NCI-H524 (cell line): Measurements from ENCODE around the gene MFSD6.
"Not testable (repeated sequence)": the region's sequence is repeated elsewhere in the genome, so short reads cannot be mapped to it uniquely, and the experiment has no call there.

Experiments used
- DNase-seq, 2 experiments: peaks; one replicate each; lab custom pipeline; 2025; lab: John Stamatoyannopoulos, UW

The MFSD6 gene

GRCh38 chr2:190501702-190502407 lies 93.7 kb downstream of the MFSD6 start:
- no peak for DNase-seq

DNA sequence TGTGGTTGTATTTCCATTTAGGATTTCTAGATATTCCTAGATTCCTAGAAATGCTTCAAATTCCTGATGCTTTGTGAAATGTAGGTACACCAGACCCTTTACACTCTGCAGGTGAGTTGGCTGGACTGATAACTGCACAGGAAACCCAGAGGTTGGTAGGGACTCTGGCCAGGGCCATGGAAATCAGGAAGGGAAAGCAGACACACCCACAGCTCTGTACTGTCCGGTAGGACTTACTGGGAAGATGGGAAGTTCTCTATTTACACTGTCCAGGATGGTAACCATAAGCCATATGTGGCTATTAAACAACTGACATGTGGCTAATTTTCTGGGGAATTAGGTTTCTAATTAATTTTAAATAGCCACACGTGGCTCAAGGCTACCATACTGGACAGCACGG lies 94.9 kb downstream of the MFSD6 start:
- no peak for DNase-seq

GRCh38 chr2:190504912-190505311 lies 96.8 kb downstream of the MFSD6 start:
- no peak for DNase-seq

DNA sequence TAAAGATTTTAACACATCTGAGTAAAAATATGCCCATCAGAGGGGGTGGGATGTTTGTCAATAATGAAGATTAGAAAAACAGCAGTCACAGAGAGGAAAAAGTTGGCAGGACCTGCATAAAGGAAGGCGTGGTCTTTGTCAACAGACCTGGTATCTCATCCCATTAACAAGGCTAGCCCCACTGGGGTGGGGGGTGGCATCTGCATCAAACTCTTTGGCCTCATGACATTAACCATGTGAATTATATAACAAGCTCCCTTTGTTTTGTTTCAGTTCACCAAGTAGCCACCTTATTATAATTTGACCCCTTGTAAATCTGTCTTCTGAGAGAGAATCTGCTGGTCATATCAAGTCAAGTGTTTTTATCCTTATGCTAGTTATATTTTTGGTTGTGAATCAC lies 97.5 kb downstream of the MFSD6 start:
- DNase-seq = no peak

GRCh38 chr2:190506666-190507065 lies 98.5 kb downstream of the MFSD6 start:
- DNase-seq = no peak

- DNase-seq = no peak
These were observed 99.0 kb downstream of the MFSD6 start for GRCh38 chr2:190507135-190507534.

GRCh38 chr2:190509895-190510294 lies 101.7 kb downstream of the MFSD6 start:
- DNase-seq = not testable (repeated sequence)

- peak; percentile 17 to 28 for DNase-seq
These were observed 102.9 kb downstream of the MFSD6 start for GRCh38 chr2:190511104-190511503.

- DNase-seq = no peak
These were observed 104.5 kb downstream of the MFSD6 start for GRCh38 chr2:190512539-190513095.

GRCh38 chr2:190513877-190514276 lies 105.7 kb downstream of the MFSD6 start:
- peak in 1 of 2 experiments; percentile 6 for DNase-seq

- DNase-seq = no peak
These were observed 106.5 kb downstream of the MFSD6 start for GRCh38 chr2:190514676-190515075.

GRCh38 chr2:190515687-190516086 lies 107.5 kb downstream of the MFSD6 start:
- DNase-seq = no peak

DNA sequence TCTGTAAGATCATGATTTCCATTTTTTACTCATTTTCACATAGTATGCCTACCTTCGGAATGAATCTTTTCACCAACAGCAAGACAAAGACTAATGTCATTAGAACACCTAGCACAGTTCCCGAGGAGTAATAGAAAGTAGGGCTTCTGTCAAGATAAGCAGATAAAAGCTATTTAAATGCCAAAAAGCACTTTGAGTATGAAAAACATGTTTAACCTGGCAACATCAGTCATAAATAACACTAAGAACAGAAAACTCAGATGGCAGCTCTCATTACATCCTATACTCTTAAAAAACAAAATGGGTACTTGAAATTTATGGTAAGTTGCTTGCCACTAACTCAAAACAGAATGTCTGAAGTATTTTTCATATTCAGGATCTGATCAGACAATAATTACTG lies 109.3 kb downstream of the MFSD6 start:
- no peak for DNase-seq

- no peak for DNase-seq
These were observed 112.0 kb downstream of the MFSD6 start for GRCh38 chr2:190519975-190520767.

- no peak for DNase-seq
These were observed 116.8 kb downstream of the MFSD6 start for GRCh38 chr2:190524928-190525327.

DNA sequence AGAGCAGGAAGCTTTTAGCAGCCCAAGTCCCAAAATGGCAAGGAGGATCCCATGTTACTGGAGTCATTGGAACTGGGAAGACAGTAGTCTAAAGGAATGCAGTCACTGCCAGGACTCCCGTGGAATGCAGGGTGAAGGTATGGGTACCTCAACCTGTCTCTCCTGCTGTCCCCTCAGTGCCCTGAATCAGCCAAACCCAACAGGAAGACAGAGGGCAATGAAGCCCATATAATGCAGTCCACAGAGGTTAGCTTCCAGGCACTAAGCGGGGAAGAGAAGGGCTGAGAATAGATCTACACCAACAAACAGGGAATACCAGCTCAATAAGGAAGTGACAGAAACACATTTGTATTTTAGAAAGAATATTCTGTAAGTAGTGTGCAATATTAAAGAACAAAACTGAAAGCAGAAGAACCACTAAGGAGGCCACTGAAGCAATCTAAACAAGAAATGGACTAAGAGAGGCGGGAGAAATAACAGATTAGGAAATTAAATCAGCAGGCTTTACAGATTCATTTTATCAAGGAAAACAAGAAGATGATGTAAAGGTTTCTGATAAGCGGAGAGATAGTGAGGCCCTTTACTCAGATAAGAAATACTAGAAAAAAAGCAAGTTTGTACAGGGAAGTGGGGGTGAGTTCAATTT lies 118.1 kb downstream of the MFSD6 start:
- no peak for DNase-seq

DNA sequence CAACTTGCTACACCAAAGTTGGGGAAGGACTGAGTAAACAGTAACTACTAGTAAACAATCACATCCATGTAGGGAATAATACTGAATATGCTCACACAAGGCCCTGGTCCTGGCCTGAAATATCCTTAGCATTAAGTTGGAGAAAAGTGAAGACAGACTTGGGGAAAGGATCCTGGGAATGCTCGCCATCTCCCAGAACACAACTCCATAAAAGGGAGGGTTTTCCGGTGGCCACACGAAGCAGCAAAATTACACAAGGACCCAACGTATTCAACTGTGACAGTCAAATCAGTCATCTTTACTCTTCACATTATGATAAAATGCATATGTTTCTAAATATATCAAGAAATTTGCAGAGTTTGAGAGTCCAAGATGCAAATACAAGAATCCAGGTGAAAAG lies 119.1 kb downstream of the MFSD6 start:
- DNase-seq = no peak

DNA sequence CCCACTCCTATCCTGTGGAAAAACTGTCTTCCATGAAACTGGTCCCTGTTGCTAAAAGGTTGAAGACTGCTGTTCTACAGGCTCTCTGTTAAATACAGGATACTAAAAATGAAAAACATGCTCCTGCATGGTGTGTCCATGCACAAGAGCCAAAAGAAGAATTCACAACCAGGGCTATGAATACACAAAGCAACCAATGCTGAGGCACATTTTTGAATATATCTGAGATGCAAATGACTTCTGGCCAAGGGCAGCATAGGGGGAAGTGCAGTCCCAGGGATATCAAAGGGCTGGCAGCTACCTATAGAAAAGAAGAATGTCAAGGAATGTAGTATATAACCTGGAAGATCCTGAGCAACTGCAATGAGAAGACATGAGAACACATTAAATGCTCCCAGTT lies 119.8 kb downstream of the MFSD6 start:
- no peak for DNase-seq

DNA sequence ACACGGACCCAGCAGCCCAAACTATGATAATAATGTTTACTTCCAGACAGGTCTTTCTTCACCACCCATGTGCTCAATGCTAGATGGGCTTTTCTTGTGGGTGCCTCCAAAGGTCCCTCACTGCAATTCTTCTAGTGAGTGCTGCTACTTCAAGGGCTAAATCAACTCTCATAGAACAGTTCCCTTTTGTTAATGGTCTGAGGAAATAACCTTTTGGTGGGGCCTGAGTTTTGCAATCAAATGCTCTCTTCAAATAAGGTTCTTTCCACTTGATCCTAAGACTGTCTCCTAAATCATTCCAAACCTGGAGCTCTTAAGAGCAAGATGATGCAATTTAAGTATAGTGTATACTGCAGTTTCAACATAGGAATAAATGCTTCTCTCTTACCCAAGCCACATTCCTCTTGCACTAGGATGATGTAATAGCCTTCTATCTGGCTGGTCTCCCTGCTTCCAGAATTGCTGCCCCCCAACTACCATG lies 120.4 kb downstream of the MFSD6 start:
- no peak for DNase-seq

- DNase-seq = no peak
These were observed 121.5 kb downstream of the MFSD6 start for GRCh38 chr2:190529486-190530247.

DNA sequence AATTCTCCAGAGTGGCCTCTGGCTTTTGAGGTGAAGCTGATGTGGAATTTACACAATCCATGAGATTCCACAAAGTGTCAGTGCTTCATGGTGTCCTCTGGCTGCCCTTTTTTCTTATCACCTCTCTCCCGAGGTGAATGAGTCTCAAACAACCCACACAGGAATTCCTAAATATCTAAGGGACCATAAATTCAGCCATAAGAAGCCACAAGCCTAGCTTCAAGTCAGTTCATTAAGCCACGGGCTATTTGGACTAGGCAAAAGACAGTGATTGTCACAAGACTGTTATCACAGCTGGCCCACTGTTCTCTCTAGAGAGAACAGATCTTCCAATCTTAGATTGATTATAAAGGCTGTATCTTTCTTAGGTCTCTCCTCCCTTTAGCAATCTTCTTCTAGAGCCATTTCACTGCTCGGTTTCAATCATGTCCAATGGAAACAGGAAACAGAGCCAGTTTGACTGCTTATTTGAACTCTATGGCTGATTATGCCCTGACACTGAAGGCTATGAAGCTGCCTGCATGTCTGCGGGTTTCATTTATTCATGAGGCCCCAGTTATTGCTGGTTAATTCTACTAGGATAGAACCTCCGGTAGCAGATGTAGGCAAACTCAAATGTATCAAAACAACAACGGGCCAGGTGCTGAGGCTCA lies 122.2 kb downstream of the MFSD6 start:
- peak in 1 of 2 experiments; percentile 25 for DNase-seq
